ENCODE measurements around the gene MXRA7.

Gene MXRA7

DNA sequence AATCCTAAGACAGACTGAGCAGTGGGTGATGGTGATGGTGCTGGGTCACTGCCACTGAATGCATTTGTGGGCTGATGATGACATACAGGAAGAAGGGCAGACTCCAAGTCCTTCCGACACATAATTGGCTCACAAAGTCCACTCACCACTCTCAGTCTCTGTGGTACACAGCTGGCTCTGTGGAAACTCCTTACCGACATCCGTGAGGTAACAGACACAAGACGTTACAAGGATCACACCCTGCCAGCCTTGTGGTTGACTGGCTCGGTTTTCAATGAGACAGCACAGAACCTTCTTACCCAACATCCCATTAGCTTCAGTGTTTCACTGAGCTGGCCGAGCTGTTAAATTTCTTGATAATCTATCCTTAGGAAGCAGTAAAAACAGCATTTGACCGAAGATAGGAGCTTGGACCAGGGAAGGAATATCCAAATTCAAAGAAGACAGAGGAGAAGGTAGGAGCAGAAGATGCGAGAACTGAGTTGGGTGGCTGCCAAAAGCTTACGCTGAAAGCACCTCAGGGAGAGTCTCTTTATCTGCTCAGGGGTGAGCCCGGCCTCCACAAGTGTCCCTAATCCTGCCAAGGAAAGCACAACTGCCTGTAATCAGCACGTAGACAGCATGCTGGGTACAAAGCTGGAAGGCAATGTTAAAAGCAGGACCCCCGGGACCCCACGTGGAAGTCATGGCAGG is 5.5 kb upstream of the MXRA7 start:
- no peak for TF ChIP-seq EP300 (IDR thresholded peaks at IDR 0.05; ENCODE audit: borderline replicate concordance)

DNA sequence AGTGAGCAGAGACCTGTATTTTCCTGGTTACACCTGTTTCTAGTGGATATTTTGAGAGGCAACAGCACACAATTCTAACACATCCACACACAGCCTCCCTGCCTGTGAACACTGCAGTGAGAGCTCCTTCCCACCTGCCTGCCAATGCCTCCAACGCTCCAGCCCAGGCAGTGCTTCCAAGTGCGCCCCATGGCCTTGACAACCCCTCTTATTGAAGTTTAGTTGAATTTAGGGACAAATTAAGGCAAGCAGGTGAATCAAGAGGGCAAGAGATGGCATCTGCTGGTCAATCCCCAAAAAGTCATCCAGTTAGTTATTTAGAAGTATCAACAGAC is 4.7 kb upstream of the MXRA7 start:
- TF ChIP-seq EGR1 (IDR thresholded peaks at IDR 0.05) = no peak
- TF ChIP-seq TEAD4 (IDR thresholded peaks at IDR 0.05) = no peak
- TF ChIP-seq, protein P1, sequence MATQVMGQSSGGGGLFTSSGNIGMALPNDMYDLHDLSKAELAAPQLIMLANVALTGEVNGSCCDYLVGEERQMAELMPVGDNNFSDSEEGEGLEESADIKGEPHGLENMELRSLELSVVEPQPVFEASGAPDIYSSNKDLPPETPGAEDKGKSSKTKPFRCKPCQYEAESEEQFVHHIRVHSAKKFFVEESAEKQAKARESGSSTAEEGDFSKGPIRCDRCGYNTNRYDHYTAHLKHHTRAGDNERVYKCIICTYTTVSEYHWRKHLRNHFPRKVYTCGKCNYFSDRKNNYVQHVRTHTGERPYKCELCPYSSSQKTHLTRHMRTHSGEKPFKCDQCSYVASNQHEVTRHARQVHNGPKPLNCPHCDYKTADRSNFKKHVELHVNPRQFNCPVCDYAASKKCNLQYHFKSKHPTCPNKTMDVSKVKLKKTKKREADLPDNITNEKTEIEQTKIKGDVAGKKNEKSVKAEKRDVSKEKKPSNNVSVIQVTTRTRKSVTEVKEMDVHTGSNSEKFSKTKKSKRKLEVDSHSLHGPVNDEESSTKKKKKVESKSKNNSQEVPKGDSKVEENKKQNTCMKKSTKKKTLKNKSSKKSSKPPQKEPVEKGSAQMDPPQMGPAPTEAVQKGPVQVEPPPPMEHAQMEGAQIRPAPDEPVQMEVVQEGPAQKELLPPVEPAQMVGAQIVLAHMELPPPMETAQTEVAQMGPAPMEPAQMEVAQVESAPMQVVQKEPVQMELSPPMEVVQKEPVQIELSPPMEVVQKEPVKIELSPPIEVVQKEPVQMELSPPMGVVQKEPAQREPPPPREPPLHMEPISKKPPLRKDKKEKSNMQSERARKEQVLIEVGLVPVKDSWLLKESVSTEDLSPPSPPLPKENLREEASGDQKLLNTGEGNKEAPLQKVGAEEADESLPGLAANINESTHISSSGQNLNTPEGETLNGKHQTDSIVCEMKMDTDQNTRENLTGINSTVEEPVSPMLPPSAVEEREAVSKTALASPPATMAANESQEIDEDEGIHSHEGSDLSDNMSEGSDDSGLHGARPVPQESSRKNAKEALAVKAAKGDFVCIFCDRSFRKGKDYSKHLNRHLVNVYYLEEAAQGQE (IDR thresholded peaks at IDR 0.05; ENCODE audit: low read depth) = no peak
- no peak for TF ChIP-seq CEBPB (IDR thresholded peaks at IDR 0.05)
- no peak for TF ChIP-seq EP300 (IDR thresholded peaks at IDR 0.05; ENCODE audit: borderline replicate concordance)
- no peak for TF ChIP-seq YY1 (IDR thresholded peaks at IDR 0.05; ENCODE audit: low read depth)
- TF ChIP-seq RAD21 (IDR thresholded peaks at IDR 0.05; ENCODE audit: low read depth) = no peak
- TF ChIP-seq, protein P2, sequence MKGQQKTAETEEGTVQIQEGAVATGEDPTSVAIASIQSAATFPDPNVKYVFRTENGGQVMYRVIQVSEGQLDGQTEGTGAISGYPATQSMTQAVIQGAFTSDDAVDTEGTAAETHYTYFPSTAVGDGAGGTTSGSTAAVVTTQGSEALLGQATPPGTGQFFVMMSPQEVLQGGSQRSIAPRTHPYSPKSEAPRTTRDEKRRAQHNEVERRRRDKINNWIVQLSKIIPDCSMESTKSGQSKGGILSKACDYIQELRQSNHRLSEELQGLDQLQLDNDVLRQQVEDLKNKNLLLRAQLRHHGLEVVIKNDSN (IDR thresholded peaks at IDR 0.05) = no peak
- TF ChIP-seq, protein P3, sequence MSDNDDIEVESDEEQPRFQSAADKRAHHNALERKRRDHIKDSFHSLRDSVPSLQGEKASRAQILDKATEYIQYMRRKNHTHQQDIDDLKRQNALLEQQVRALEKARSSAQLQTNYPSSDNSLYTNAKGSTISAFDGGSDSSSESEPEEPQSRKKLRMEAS (IDR thresholded peaks at IDR 0.05) = no peak
- no peak for TF ChIP-seq FOXM1 (IDR thresholded peaks at IDR 0.05; ENCODE audit: borderline replicate concordance, low read depth)
- no peak for TF ChIP-seq TCF12 (IDR thresholded peaks at IDR 0.05; ENCODE audit: low read depth)
- no peak for TF ChIP-seq CREB1 (IDR thresholded peaks at IDR 0.05; ENCODE audit: low read depth)
- TF ChIP-seq ZBTB7A (IDR thresholded peaks at IDR 0.05; ENCODE audit: low read depth) = no peak
- TF ChIP-seq TAF1 (IDR thresholded peaks at IDR 0.05; ENCODE audit: low read depth) = no peak
- TF ChIP-seq NFIC (IDR thresholded peaks at IDR 0.05) = no peak

DNA sequence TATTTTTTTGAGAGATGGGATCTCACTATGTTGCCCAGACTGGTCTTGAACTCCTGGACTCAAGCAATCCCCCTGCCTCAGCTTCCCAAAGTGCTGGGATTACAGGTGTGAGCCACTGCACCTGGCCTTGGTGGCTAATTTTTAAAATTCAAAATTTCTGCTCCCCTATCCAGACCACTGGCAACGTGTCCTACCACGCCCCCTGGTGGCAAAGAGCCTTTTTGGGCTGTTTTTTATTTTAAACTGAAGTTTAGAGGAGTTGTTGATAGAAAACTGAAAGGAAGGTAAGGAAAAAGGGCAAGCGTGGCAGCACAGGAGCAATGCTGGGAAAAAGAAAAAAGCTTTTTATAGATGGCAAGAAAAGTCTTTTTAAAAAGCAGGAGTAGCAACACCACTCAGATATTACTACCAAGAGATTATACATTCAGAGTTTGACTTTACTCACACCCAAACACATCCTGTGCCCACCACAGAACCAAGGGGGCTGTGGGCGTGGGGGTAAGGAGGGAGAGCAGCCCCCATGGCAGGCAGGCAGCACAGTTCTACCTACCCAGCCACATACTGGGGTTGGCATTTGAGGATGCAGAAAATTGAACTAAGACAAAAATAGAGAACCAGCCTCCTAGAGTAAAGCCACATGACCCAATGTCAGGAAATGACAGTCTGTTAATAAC is 4.2 kb upstream of the MXRA7 start:
- peak; percentile 74 for TF ChIP-seq RAD21 (IDR thresholded peaks at IDR 0.05; ENCODE audit: low read depth)
- TF ChIP-seq ZBTB7A (IDR thresholded peaks at IDR 0.05; ENCODE audit: low read depth) = no peak
- TF ChIP-seq NFIC (IDR thresholded peaks at IDR 0.05) = no peak
- TF ChIP-seq, protein P3 (IDR thresholded peaks at IDR 0.05) = no peak

DNA sequence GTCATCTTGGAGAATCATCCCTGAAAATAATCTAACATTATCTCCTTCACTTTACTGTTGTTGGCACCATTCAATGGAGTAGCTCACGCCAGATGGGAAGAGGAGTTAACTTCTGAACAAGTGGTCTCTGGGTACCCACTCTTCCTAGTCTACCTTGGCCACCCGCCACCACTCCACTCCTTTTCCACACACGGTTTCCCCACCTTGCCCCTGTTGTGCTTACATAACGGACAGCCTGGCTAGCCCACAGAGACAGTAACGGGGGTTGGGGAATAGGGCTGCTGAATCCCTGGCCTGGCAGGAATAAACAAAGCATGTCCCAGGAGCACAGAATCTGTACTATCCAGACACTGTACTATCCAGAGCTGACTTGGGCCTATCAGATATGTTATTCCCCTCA is 3.6 kb upstream of the MXRA7 start:
- TF ChIP-seq EGR1 (IDR thresholded peaks at IDR 0.05) = no peak
- TF ChIP-seq TCF12 (IDR thresholded peaks at IDR 0.05; ENCODE audit: low read depth) = no peak
- TF ChIP-seq, protein P3 (IDR thresholded peaks at IDR 0.05) = no peak
- no peak for TF ChIP-seq NFIC (IDR thresholded peaks at IDR 0.05)
- no peak for TF ChIP-seq TEAD4 (IDR thresholded peaks at IDR 0.05)
- TF ChIP-seq ZBTB7A (IDR thresholded peaks at IDR 0.05; ENCODE audit: low read depth) = no peak
- TF ChIP-seq RAD21 (IDR thresholded peaks at IDR 0.05; ENCODE audit: low read depth) = no peak
- TF ChIP-seq FOXM1 (IDR thresholded peaks at IDR 0.05; ENCODE audit: borderline replicate concordance, low read depth) = no peak
- TF ChIP-seq CREB1 (IDR thresholded peaks at IDR 0.05; ENCODE audit: low read depth) = no peak
- TF ChIP-seq, protein P1 (IDR thresholded peaks at IDR 0.05; ENCODE audit: low read depth) = no peak
- no peak for TF ChIP-seq EP300 (IDR thresholded peaks at IDR 0.05; ENCODE audit: borderline replicate concordance)
- TF ChIP-seq, protein P2 (IDR thresholded peaks at IDR 0.05) = no peak

DNA sequence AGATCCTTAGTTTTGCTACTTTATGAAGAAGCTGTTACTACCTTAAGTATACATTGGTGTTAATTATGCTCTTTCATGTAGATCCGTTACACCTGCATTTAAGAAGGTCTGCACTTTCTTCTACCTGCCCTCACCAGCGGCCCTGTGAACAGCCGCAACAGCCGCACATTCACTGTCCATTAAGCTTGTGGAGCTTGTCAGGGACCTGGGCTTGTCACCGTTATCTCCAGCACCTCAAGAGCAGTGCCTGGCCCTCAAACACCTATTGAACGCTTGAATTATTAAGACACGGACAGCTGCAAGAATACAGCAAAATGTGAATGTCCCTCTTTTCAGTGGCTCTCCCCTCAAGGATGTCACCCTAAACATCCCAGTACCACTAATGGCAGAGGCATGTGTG is 3.0 kb upstream of the MXRA7 start:
- TF ChIP-seq TAF1 (IDR thresholded peaks at IDR 0.05; ENCODE audit: low read depth) (no peak), FOXM1 (IDR thresholded peaks at IDR 0.05; ENCODE audit: borderline replicate concordance, low read depth) (no peak), ZBTB7A (IDR thresholded peaks at IDR 0.05; ENCODE audit: low read depth) (no peak), RAD21 (IDR thresholded peaks at IDR 0.05; ENCODE audit: low read depth) (no peak), EP300 (IDR thresholded peaks at IDR 0.05; ENCODE audit: borderline replicate concordance) (no peak), YY1 (IDR thresholded peaks at IDR 0.05; ENCODE audit: low read depth) (no peak), TCF12 (IDR thresholded peaks at IDR 0.05; ENCODE audit: low read depth) (no peak), TEAD4 (IDR thresholded peaks at IDR 0.05) (no peak)
- TF ChIP-seq, protein P1 (IDR thresholded peaks at IDR 0.05; ENCODE audit: low read depth) = no peak

Data from Ishikawa (cell line).